Tibial nerve (tissue), 4 donors: Measurements from ENCODE around the gene SNRPD2. TPM values are rescaled to one million over a fixed set of nuclear protein-coding genes. Genes with fewer than 3 reads are reported as not detected.

Experiments
- DNase-seq, 2 donors: peaks; one replicate each; pipeline ENCODE4 v3.0.0-alpha.2; 2019; ENCODE audit warnings: low spot score in 2 of 2
- H3K27ac ChIP-seq, 4 donors: fragments of 200-600 bp; sonication (generic) in 3 of 4; one replicate each; pipeline ENCODE4 v1.5.1; 2017 to 2019; ENCODE audit warnings: mild to moderate bottlenecking in 1 of 4
- H3K27me3 ChIP-seq, 2 donors: fragments of 200-600 bp; sonication (generic) in 1 of 2; one replicate each; pipeline versions ENCODE4 v1.5.1 to v1.6.0; 2017 to 2019
- H3K36me3 ChIP-seq, 3 donors: fragments of 200-600 bp; sonication (generic); one replicate each; pipeline ENCODE4 v1.5.1; 2018 to 2019
- H3K4me1 ChIP-seq, 4 donors: fragments of 200-600 bp; sonication (generic) in 3 of 4; one replicate each; pipeline ENCODE4 v1.5.1; 2017 to 2019
- H3K4me3 ChIP-seq, 4 donors: fragments of 200-600 bp; sonication (generic) in 3 of 4; one replicate each; pipeline ENCODE4 v1.5.1; 2017 to 2019; ENCODE audit warnings: mild to moderate bottlenecking in 1 of 4, moderate library complexity in 1 of 4
- H3K9me3 ChIP-seq, 4 donors: fragments of 200-600 bp; sonication (generic) in 3 of 4; one replicate each; pipeline ENCODE4 v1.5.1; 2017 to 2019
- CTCF ChIP-seq, 5 experiments: fragments of 200-600 bp in 3 of 5; fragments of 450-650 bp in 2 of 5; sonication (generic) in 3 of 5; IDR thresholded peaks; one replicate each; pipeline ENCODE4 v1.5.1; 2016 to 2019; ENCODE audit warnings: antibody characterized with exemption in 5 of 5, mild to moderate bottlenecking in 3 of 5, moderate library complexity in 2 of 5
- EP300 ChIP-seq, 2 donors: sonication (generic); formaldehyde crosslinking; IDR thresholded peaks; one replicate each; pipeline ENCODE4 v1.6.1; 2017; ENCODE audit warnings: antibody characterized with exemption in 2 of 2, mild to moderate bottlenecking in 1 of 2
- POLR2A ChIP-seq, 2 donors: fragments of 450-650 bp; IDR thresholded peaks; one replicate each; pipeline ENCODE4 v1.6.1; 2017; ENCODE audit warnings: antibody characterized with exemption in 2 of 2, mild to moderate bottlenecking in 2 of 2, moderate library complexity in 2 of 2
- WGBS, 2 donors: methylation state at CpG; one replicate each; pipeline ENCODE4 v1.1.5; 2018; 5-methylcytosine and 5-hydroxymethylcytosine counted together
- total RNA-seq, 4 donors: library from RNA; depleted of rRNA; stranded (reverse); fragments of >200 nt; gene quantifications; one replicate each; pipeline ENCODE4 v1.1.0, GENCODE V29; 2016

The SNRPD2 gene
- total RNA-seq, 4 donors from 2014 or later: 125 to 151 (median 137) TPM

- WGBS, 2 donors: 74 to 79% methylated on average over 5 of the region's 5 CpGs
- H3K4me1 ChIP-seq: peaks cover 0 to 16% (median 3%) of the 10 kb centered on the region in 4 donors
- TF ChIP-seq CTCF (IDR thresholded peaks at IDR 0.05) (no peak), EP300 (IDR thresholded peaks at IDR 0.05) (no peak), POLR2A (IDR thresholded peaks at IDR 0.05) (no peak)
Observed at GRCh38 chr19:45682908-45683307, 8.8 kb downstream of the SNRPD2 start.

GRCh38 chr19:45682117-45682516 is 9.6 kb downstream of the SNRPD2 start:
- Histone ChIP-seq H3K27me3 (peaks cover 5 to 33% of the 10 kb centered on the region in 2 donors), H3K36me3 (peaks cover 0 to 41% (median 22%) of the 10 kb centered on the region in 3 donors), H3K4me1 (peaks cover 0 to 23% (median 7%) of the 10 kb centered on the region in 4 donors), H3K4me3 (no peak overlapping the region), H3K9me3 (no peaks in the 10 kb centered on the region), H3K27ac (peak overlapping the region in 2 of 4 donors; percentile 76 to 77)
- DNase-seq: no peak
- WGBS, 2 donors: 67 to 73% methylated on average over 8 of the region's 8 CpGs
- TF ChIP-seq CTCF (IDR thresholded peaks at IDR 0.05): no peak
- no peak for TF ChIP-seq EP300 (IDR thresholded peaks at IDR 0.05)
- TF ChIP-seq POLR2A (IDR thresholded peaks at IDR 0.05): no peak

More at GRCh38 chr19:45682908-45683307, 8.8 kb downstream of the SNRPD2 start:
- DNase-seq: no peak
- Histone ChIP-seq H3K36me3 (peaks cover 1 to 49% (median 30%) of the 10 kb centered on the region in 3 donors), H3K27me3 (peaks cover 2 to 26% of the 10 kb centered on the region in 2 donors), H3K4me3 (no peak overlapping the region), H3K9me3 (no peaks in the 10 kb centered on the region), H3K27ac (no peak overlapping the region)

- 2 to 5% methylated on average over 30 to 32 of the region's 51 CpGs for WGBS, 2 donors
- DNase-seq: peak; percentile 56 to 61
- H3K9me3 ChIP-seq: no peaks in the 10 kb centered on the region
- H3K27ac ChIP-seq: peak overlapping the region in 3 of 4 donors; percentile 64 to 77 (median 76)
- H3K36me3 ChIP-seq: peaks cover 0 to 35% (median 19%) of the 10 kb centered on the region in 3 donors
- H3K27me3 ChIP-seq: peaks cover 5 to 40% of the 10 kb centered on the region in 2 donors
- TF ChIP-seq POLR2A (IDR thresholded peaks at IDR 0.05) (peak in 1 of 2 donors; percentile 21), CTCF (IDR thresholded peaks at IDR 0.05) (peak; percentile 95 to 97 (median 96)), EP300 (IDR thresholded peaks at IDR 0.05) (no peak)
- peak overlapping the region; percentile 20 to 52 (median 38) for H3K4me3 ChIP-seq
- H3K4me1 ChIP-seq: peaks cover 0 to 30% (median 10%) of the 10 kb centered on the region in 4 donors
Observed at GRCh38 chr19:45681391-45682015, 10.2 kb downstream of the SNRPD2 start.

GRCh38 chr19:45677351-45678230 is 14.2 kb downstream of the SNRPD2 start:
- 2 to 6% methylated on average over 49 of the region's 49 CpGs for WGBS, 2 donors
- H3K4me1 ChIP-seq: peaks cover 0 to 30% (median 10%) of the 10 kb centered on the region in 4 donors
- H3K4me3 ChIP-seq: peak overlapping the region in 3 of 4 donors; percentile 2 to 43 (median 33)
- H3K36me3 ChIP-seq: no peaks in the 10 kb centered on the region
- DNase-seq: peak; percentile 36 to 43
- H3K9me3 ChIP-seq: no peaks in the 10 kb centered on the region
- TF ChIP-seq CTCF (IDR thresholded peaks at IDR 0.05): no peak
- TF ChIP-seq POLR2A (IDR thresholded peaks at IDR 0.05): no peak
- TF ChIP-seq EP300 (IDR thresholded peaks at IDR 0.05): no peak
- no peak overlapping the region for H3K27ac ChIP-seq
- peaks cover 5 to 70% of the 10 kb centered on the region in 2 donors for H3K27me3 ChIP-seq
